GM12865 (cell line): ENCODE data around the gene NUBP1.
A peak's percentile ranks its signal among the peaks of the same experiment; 100 is the strongest.

ENCODE experiments used
- DNase-seq: peaks from one replicate; pipeline ENCODE4 v3.0.0; 2010; ENCODE audit warnings: low read depth
- H3K4me3 ChIP-seq: 2 replicates; pipeline ENCODE4 v1.5.1; 2011; ENCODE audit warnings: mild to moderate bottlenecking, low read depth, low read length, control low read depth
- TF ChIP-seq, protein P1 (sequence below): IDR thresholded peaks from 2 replicates; pipeline ENCODE4 v1.5.1; 2011; ENCODE audit warnings: low read length, control low read depth, low read depth, inconsistent platforms; ENCODE audit not compliant: insufficient read depth; ENCODE audit errors: missing control alignments

NUBP1 gene

DNA sequence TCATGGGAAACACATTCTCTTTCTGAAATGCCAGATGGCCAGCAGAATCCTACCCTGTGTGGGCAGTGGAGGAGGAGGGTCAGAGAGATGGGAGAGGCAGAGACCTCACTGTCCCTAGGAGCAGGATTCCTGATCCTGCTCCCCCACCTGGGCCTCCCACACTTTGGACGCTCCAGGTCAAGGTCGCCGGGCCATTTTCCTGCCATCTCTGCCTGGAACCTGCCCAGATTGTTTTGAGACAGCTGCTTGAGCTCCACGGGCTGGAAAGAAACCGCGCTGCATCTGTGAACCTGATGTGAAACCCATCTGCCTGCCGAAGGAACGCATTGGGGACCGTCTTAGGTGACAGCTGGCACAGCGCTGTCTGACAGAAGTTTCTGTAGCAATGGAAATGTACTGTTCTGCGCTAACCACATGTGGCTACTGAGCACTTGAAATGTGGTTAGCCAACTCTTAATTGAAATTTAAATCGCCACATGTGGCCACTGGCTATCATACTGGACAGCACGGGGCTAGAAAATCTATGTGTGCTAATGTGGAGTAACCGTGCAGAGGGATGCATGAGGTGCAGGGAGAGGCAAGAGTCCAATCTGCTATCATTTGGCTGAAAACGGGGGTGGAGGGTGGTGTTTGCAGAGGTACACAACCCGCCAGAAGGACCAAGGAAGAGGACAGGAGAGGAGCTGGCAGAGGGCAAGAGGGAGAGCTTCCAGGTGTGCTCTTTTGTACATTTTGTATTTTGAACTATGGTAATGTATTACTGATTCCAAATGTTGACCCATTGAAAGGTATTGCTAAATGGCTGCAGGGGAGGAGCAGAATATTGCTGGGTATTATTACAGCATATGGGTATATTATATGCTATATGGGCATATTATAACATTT lies 15.4 kb upstream of the NUBP1 start:
- TF ChIP-seq, protein P1, sequence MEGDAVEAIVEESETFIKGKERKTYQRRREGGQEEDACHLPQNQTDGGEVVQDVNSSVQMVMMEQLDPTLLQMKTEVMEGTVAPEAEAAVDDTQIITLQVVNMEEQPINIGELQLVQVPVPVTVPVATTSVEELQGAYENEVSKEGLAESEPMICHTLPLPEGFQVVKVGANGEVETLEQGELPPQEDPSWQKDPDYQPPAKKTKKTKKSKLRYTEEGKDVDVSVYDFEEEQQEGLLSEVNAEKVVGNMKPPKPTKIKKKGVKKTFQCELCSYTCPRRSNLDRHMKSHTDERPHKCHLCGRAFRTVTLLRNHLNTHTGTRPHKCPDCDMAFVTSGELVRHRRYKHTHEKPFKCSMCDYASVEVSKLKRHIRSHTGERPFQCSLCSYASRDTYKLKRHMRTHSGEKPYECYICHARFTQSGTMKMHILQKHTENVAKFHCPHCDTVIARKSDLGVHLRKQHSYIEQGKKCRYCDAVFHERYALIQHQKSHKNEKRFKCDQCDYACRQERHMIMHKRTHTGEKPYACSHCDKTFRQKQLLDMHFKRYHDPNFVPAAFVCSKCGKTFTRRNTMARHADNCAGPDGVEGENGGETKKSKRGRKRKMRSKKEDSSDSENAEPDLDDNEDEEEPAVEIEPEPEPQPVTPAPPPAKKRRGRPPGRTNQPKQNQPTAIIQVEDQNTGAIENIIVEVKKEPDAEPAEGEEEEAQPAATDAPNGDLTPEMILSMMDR = no peak
- no peak overlapping the region for H3K4me3 ChIP-seq
- DNase-seq = peak; percentile 65

DNA sequence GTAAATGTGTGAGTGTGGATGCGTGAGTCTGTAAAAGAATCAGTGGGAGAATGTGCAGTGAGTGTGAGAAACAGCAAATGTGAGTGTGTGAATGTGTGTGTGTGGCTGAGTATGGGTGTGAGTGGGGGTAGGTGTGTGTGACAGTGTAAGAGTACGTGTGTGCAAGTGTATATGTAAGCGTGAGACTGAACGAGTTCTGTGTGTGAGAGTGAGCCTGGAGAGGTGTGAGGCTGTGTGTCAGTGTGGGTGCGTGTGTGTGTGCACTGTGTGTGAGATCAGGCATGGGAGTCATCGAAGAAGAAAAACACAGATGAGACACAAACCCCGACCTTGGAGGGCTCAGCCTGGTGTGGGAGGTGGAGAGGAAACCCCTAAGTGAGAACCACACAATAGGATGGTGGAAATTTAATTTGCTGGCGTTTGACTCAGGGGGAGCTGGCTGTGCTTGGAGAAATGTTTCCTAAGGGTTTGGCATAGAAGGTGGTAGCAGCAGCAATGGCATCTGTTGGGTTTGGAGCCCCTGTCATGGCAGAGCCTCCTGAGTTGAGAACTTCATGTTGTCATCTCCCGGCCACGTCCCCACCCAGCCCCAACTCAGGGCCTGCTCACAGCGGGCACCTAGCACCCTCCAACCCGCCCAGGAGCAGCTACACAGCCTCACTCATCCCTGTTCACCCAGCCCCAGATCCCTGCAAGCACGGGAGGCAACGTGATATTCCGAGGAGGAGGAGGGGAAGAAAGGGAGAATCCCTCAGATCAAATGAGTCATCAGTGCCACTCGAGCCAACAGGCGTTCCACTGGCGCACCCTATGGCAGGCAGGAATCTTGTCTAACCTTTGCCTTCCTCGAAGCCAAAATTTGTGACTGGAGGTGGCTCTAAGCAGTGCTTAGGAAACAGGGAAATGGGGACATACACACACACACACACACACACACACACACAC lies 14.3 kb upstream of the NUBP1 start:
- DNase-seq = no peak
- H3K4me3 ChIP-seq = no peak overlapping the region
- TF ChIP-seq, protein P1 = no peak

DNA sequence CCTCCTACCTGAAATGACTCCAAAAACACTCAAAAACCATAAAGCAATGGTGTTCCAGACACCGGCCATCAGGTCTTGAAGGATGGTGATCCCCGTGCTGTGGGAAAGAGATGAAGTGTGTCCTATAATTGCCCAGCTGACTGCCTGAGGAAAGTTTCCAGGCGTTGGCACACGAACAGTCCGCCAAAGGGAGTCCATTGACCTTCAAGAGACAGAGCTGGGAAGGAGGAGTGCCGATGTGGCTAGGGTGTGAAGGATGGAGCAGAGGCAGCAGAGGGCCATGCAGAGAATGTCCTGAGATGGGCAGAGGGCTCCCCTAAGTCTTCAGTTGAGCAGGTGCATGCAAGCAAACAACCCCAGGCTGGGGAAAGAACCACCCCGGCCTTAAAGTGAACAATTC lies 11.9 kb upstream of the NUBP1 start:
- no peak overlapping the region for H3K4me3 ChIP-seq
- TF ChIP-seq, protein P1 = no peak
- DNase-seq = no peak

DNA sequence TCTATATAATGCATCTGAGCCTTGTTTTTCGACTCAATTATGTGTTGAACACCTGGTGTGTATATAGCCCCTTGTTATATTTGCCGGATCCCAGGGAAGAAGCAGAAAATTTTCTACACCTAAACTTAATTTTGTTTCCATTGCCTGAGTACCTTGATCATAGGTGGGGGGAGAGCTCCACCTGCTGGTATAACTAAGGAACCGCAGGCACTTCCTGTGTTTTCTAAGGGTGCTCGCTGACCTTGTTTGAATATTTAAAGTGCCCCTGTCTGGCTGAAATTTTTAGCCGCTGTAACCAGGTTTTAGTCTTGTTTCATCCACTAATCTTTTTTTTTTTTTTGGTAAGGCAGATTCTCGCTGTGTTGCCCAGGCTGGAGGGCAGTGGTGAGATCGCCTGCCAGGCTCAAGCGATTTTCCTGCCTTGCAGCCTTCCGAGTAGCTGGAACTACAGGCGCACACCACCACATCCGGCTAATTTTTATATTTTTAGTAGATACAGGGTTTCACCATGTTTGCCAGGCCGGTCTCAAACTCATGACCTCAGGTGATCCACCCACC lies 6.5 kb upstream of the NUBP1 start:
- H3K4me3 ChIP-seq = peak overlapping the region; percentile 53
- DNase-seq = peak; percentile 90

DNA sequence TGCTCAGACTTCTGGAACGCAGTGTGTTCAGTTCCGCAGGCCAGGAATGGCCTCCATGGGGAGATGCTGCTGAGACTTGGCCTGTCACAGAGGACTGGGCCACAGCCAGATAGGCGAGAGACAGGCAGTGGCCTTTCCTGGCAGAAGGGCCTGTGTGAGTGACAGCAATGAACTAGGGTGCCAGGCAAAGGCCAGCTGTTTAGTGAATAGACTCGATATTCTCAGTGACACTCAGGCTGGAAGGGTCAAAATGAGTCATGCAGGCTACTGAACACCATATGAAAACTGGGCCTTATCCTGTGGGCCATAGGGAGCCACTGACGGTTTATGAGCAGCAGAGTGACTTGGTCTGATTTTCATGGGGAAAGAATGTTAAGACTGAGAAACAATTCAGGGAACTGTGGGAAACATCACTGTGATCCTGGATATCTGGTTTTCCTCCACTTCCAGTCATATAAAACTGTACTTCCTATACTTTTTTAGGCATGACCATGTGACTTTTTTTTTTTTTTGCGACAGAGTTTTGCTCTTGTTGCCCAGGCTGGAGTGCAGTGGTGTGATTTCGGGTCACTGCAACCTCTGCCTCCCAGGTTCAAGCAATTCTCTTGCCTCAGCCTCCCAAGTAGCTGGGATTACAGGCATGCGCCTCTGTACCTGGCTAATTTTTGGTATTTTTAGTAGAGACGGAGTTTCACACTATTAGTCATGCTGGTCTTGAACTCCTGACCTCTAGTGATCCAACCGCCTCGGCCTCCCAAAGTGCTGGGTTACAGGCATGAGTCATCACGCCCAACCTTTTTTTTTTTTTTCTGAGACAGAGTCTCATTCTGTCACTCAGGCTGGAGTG lies 5.2 kb upstream of the NUBP1 start:
- peak; percentile 93 for DNase-seq
- peak overlapping the region; percentile 14 for H3K4me3 ChIP-seq
- TF ChIP-seq, protein P1 = no peak

More for the DNA sequence above, 6.5 kb upstream of the NUBP1 start:
- TF ChIP-seq, protein P1 = peak; percentile 82

DNA sequence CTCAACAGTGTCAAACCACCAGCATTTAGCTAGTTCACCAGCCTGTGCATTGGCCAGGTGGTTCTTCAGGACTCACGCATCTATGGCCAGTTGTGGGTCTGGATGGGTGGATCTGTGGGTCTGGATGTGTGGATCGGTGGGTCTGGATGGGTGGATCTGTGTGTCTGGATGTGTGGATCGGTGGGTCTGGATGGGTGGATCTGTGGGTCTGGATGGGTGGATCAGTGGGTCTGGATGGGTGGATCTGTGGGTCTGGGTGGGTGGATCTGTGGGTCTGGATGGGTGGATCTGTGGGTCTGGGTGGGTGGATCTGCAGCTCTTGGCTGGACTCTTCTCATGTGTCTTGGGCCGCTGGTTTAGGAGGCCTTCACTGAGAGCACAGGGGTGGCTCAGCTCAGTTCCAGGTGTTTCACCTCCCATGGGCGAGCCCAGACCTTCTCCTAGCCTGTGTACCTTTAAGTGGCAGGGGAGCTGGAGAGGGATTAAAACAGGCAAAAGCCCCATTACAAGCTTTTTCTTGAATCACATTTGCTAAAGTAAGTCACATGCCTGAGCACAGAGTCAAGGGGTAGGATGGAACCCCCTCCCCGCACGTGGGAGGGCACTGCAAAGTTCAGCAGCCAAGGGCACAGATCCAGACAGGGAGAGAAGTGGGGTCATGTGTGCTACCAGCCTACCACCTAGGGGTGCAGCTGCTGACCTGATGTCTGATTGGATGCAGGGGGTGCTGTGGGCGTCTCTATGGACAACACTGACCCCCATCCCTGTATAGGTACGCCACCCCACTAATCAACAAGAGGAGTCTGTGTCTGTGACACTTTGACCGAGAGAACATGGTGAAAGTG lies 3.4 kb upstream of the NUBP1 start:
- no peak overlapping the region for H3K4me3 ChIP-seq
- no peak for DNase-seq
- TF ChIP-seq, protein P1 = no peak
